ENCODE results near the gene SAT2.
"Not testable (repeated sequence)": the region's sequence is repeated elsewhere in the genome, so short reads cannot be mapped to it uniquely, and the experiment has no call there.

The SAT2 gene

GRCh38 chr17:7626956-7627249 lies 718 bp downstream of the SAT2 start (continued):
- TF ChIP-seq ZNF692 (tag by site-specific recombination; IDR thresholded peaks at IDR 0.05) (no peak), ZNF626 (tag by site-specific recombination; IDR thresholded peaks at IDR 0.05) (no peak), ZNF558 (tag by site-specific recombination; IDR thresholded peaks at IDR 0.05) (no peak)

- Histone ChIP-seq H3K27ac (ENCODE audit: extremely low read depth, low read depth, low read length) (no peak overlapping the region), H3K36me3 (ENCODE audit: control insufficient read depth in 2 of 2, insufficient read depth in 1 of 2, low read length in 2 of 2) (peaks cover 0 to 8% of the 10 kb centered on the region in 2 experiments; a peak in 2 of 3 replicates), H3K4me1 (ENCODE audit: control insufficient read depth, insufficient read depth, low read length) (peaks cover 3% of the 10 kb centered on the region; the same call in 1 of the 2 replicates), H3K9me3 (ENCODE audit: control insufficient read depth, insufficient read depth, low read depth, low read length) (no peaks in the 10 kb centered on the region), H3K4me3 (ENCODE audit: low read depth, low read length) (no peak overlapping the region)
- CTCF ChIA-PET = interaction anchor here (0.7 to 4.4 kb wide), 9 partner anchors 8 to 431 kb away, joined by 3 to 24 read pairs (median 6); partner anchors contain the start of genes FXR2, TP53 and WRAP53
- peak; percentile 69 for TF ChIP-seq PRDM1 (tag by site-specific recombination; IDR thresholded peaks at IDR 0.05)
- TF ChIP-seq ZNF658 (tag by site-specific recombination; IDR thresholded peaks at IDR 0.05) = no peak
- POLR2A ChIA-PET = interaction anchor here (0.6 to 9.6 kb wide), 5 partner anchors 11 to 60 kb away, joined by 5 to 215 read pairs (median 21); partner anchors contain the start of genes FXR2, MPDU1, TP53 and WRAP53
Measured at GRCh38 chr17:7626307-7626706, 1.3 kb downstream of the SAT2 start.

- not testable (repeated sequence) for H3K4me1 ChIP-seq (ENCODE audit: control insufficient read depth, insufficient read depth, low read length); H3K9me3 ChIP-seq (ENCODE audit: control insufficient read depth, insufficient read depth, low read depth, low read length); H3K4me3 ChIP-seq (ENCODE audit: low read depth, low read length); H3K36me3 ChIP-seq (ENCODE audit: control insufficient read depth in 2 of 2, insufficient read depth in 1 of 2, low read length in 2 of 2); H3K27ac ChIP-seq (ENCODE audit: extremely low read depth, low read depth, low read length)
- CTCF ChIA-PET = interaction anchor here (2.0 to 4.4 kb wide), 3 partner anchors 11 to 62 kb away, joined by 6 to 24 read pairs (median 21); partner anchors contain the start of genes FXR2, TP53 and WRAP53
- POLR2A ChIA-PET = interaction anchor here (2.4 to 3.6 kb wide), 2 partner anchors 11 to 42 kb away, joined by 21 to 52 read pairs; partner anchors contain the start of genes FXR2 and MPDU1
Measured at GRCh38 chr17:7625749-7626148, 1.9 kb downstream of the SAT2 start.

- CTCF ChIA-PET = interaction anchor here (1.5 kb wide), 1 partner anchor 9 kb away, joined by 4 read pairs; no protein-coding TSS in a partner anchor
- no peak overlapping the region for H3K4me3 ChIP-seq (ENCODE audit: low read depth, low read length)
- no peaks in the 10 kb centered on the region for H3K9me3 ChIP-seq (ENCODE audit: control insufficient read depth, insufficient read depth, low read depth, low read length)
- peaks cover 0 to 8% of the 10 kb centered on the region in 2 experiments; a peak in 2 of 3 replicates for H3K36me3 ChIP-seq (ENCODE audit: control insufficient read depth in 2 of 2, insufficient read depth in 1 of 2, low read length in 2 of 2)
- H3K27ac ChIP-seq (ENCODE audit: extremely low read depth, low read depth, low read length) = no peak overlapping the region
- H3K4me1 ChIP-seq (ENCODE audit: control insufficient read depth, insufficient read depth, low read length) = peaks cover 3% of the 10 kb centered on the region; the same call in 1 of the 2 replicates
- POLR2A ChIA-PET = interaction anchor here (0.6 to 1.0 kb wide), 2 partner anchors 9 to 27 kb away, joined by 3 to 5 read pairs; partner anchors contain the start of gene FXR2
- TF ChIP-seq ZNF280C (tag by site-specific recombination; IDR thresholded peaks at IDR 0.05) (no peak), ZNF155 (tag by site-specific recombination; IDR thresholded peaks at IDR 0.05) (no peak), ZNF19 (tag by site-specific recombination; IDR thresholded peaks at IDR 0.05; ENCODE audit: low read depth) (no peak), ZNF791 (tag by site-specific recombination; IDR thresholded peaks at IDR 0.05) (no peak), ZBTB7A (tag by site-specific recombination; IDR thresholded peaks at IDR 0.05; ENCODE audit: low read depth) (no peak), ZNF510 (tag by site-specific recombination; IDR thresholded peaks at IDR 0.05; ENCODE audit: insufficient replicate concordance) (no peak)
Measured at GRCh38 chr17:7623661-7624060, 4.0 kb downstream of the SAT2 start.

- Histone ChIP-seq H3K36me3 (ENCODE audit: control insufficient read depth in 2 of 2, insufficient read depth in 1 of 2, low read length in 2 of 2) (peaks cover 0 to 1% of the 10 kb centered on the region in 2 experiments; a peak in 2 of 3 replicates), H3K4me3 (ENCODE audit: low read depth, low read length) (no peak overlapping the region), H3K4me1 (ENCODE audit: control insufficient read depth, insufficient read depth, low read length) (no peaks in the 10 kb centered on the region), H3K27ac (ENCODE audit: extremely low read depth, low read depth, low read length) (no peak overlapping the region), H3K9me3 (ENCODE audit: control insufficient read depth, insufficient read depth, low read depth, low read length) (no peaks in the 10 kb centered on the region)
- ChIA-PET CTCF (interaction anchor here (0.5 to 4.6 kb wide), 3 partner anchors 12 to 454 kb away, joined by 3 to 26 read pairs (median 8); partner anchors contain the start of genes TP53 and WRAP53), POLR2A (no interaction called here)
- TF ChIP-seq ZNF121 (tag by site-specific recombination; IDR thresholded peaks at IDR 0.05) (peak; percentile 75; the same call in 1 of the 2 replicates), PRDM1 (tag by site-specific recombination; IDR thresholded peaks at IDR 0.05) (no peak)
Measured at GRCh38 chr17:7620835-7621234, 6.8 kb downstream of the SAT2 start.
